HEK293 (cell line): ENCODE results near the gene TUBB8.

ENCODE experiments used
- CTCF ChIA-PET: fragments of 350-600 bp; formaldehyde crosslinking; extraction: SDS; loops from one replicate; lab custom pipeline; 2021; ENCODE audit warnings: antibody characterized with exemption; lab: Yijun Ruan, JAX
- POLR2A ChIA-PET: fragments of 300-600 bp; formaldehyde crosslinking; extraction: SDS; loops from one replicate; lab custom pipeline; 2020; ENCODE audit warnings: antibody characterized with exemption, inconsistent platforms; lab: Yijun Ruan, JAX
- H3K27ac ChIP-seq: fragments of 200-500 bp; sonication (Bioruptor generic); 2 replicates; pipeline ENCODE4 v1.5.1; 2014; ENCODE audit warnings: low read depth, low read length, control low read depth, inconsistent platforms; ENCODE audit errors: extremely low read depth
- H3K36me3 ChIP-seq, 2 experiments: fragments of 200-500 bp in 1 of 2; sonication (Bioruptor generic) in 1 of 2; 1 replicate in 1 of 2; 2 replicates in 1 of 2; pipeline ENCODE4 v1.5.1; 2014 to 2017; ENCODE audit warnings: inconsistent platforms in 2 of 2, low read length in 2 of 2; ENCODE audit not compliant: control insufficient read depth in 2 of 2, insufficient read depth in 1 of 2
- H3K4me1 ChIP-seq: fragments of 200-500 bp; sonication (Bioruptor generic); 2 replicates; pipeline ENCODE4 v1.5.1; 2014; ENCODE audit warnings: mild to moderate bottlenecking, low read length, inconsistent platforms; ENCODE audit not compliant: control insufficient read depth, insufficient read depth
- H3K4me3 ChIP-seq: 2 replicates; pipeline ENCODE4 v1.5.1; 2011; ENCODE audit warnings: low read depth, mild to moderate bottlenecking, control low read depth, low read length, moderate library complexity
- H3K9me3 ChIP-seq: fragments of 200-500 bp; sonication (Bioruptor generic); 2 replicates; pipeline ENCODE4 v1.5.1; 2014; ENCODE audit warnings: low read depth, low read length, inconsistent platforms; ENCODE audit not compliant: control insufficient read depth, insufficient read depth
- KLF7 ChIP-seq: fragments of 450-650 bp; formaldehyde crosslinking; IDR thresholded peaks from 2 replicates; pipeline ENCODE4 v1.5.1; 2016; ENCODE audit warnings: missing biosample characterization, missing genetic modification characterization, borderline replicate concordance
- ZBTB20 ChIP-seq: fragments of 450-650 bp; formaldehyde crosslinking; IDR thresholded peaks from 2 replicates; pipeline ENCODE4 v1.5.1; 2016; ENCODE audit warnings: missing biosample characterization, missing genetic modification characterization
- ZFP3 ChIP-seq: fragments of 450-650 bp; formaldehyde crosslinking; IDR thresholded peaks from 2 replicates; pipeline ENCODE4 v1.5.1; 2016; ENCODE audit warnings: low read depth, missing biosample characterization, missing genetic modification characterization
- ZNF146 ChIP-seq: fragments of 450-650 bp; formaldehyde crosslinking; IDR thresholded peaks from 2 replicates; pipeline ENCODE4 v1.5.1; 2016; ENCODE audit warnings: missing biosample characterization, missing genetic modification characterization
- ZNF174 ChIP-seq: fragments of 450-650 bp; formaldehyde crosslinking; IDR thresholded peaks from 2 replicates; pipeline ENCODE4 v1.5.0; 2017; ENCODE audit warnings: missing biosample characterization, mild to moderate bottlenecking, missing genetic modification characterization
- ZNF211 ChIP-seq: fragments of 450-650 bp; formaldehyde crosslinking; IDR thresholded peaks from 2 replicates; pipeline ENCODE4 v1.5.1; 2016; ENCODE audit warnings: low read depth, missing biosample characterization, missing genetic modification characterization
- ZNF23 ChIP-seq: fragments of 450-650 bp; formaldehyde crosslinking; IDR thresholded peaks from 2 replicates; pipeline ENCODE4 v1.5.1; 2016; ENCODE audit warnings: missing biosample characterization, missing genetic modification characterization, borderline replicate concordance
- ZNF354C ChIP-seq: fragments of 450-650 bp; formaldehyde crosslinking; IDR thresholded peaks from 2 replicates; pipeline ENCODE4 v1.5.1; 2016; ENCODE audit warnings: missing biosample characterization, missing genetic modification characterization, low read depth, borderline replicate concordance
- ZNF394 ChIP-seq: fragments of 450-650 bp; formaldehyde crosslinking; IDR thresholded peaks from 2 replicates; pipeline ENCODE4 v1.5.1; 2016; ENCODE audit warnings: missing biosample characterization, missing genetic modification characterization, mild to moderate bottlenecking, moderate library complexity, borderline replicate concordance
- ZNF433 ChIP-seq: fragments of 450-650 bp; formaldehyde crosslinking; IDR thresholded peaks from 2 replicates; pipeline ENCODE4 v1.5.1; 2016; ENCODE audit warnings: missing biosample characterization, missing genetic modification characterization, low read depth
- ZNF560 ChIP-seq: fragments of 450-650 bp; formaldehyde crosslinking; IDR thresholded peaks from 2 replicates; pipeline ENCODE4 v1.5.1; 2017; ENCODE audit warnings: missing biosample characterization, missing genetic modification characterization, borderline replicate concordance
- ZNF785 ChIP-seq: fragments of 450-650 bp; formaldehyde crosslinking; IDR thresholded peaks from 2 replicates; pipeline ENCODE4 v1.5.1; 2016; ENCODE audit warnings: missing biosample characterization, missing genetic modification characterization
- TF ChIP-seq, protein P1 (sequence below): fragments of 450-650 bp; formaldehyde crosslinking; IDR thresholded peaks from 2 replicates; pipeline ENCODE4 v1.5.1; 2016; ENCODE audit warnings: missing biosample characterization, missing genetic modification characterization
- TF ChIP-seq, protein P2 (sequence below): fragments of 450-650 bp; formaldehyde crosslinking; IDR thresholded peaks from 2 replicates; pipeline ENCODE4 v1.5.1; 2016; ENCODE audit warnings: missing biosample characterization, missing genetic modification characterization, borderline replicate concordance
- TF ChIP-seq, protein P3 (sequence below): fragments of 450-650 bp; formaldehyde crosslinking; IDR thresholded peaks from 2 replicates; pipeline ENCODE4 v1.5.1; 2016; ENCODE audit warnings: missing biosample characterization, missing genetic modification characterization
- TF ChIP-seq, protein P4 (sequence below): fragments of 450-650 bp; formaldehyde crosslinking; IDR thresholded peaks from 2 replicates; pipeline ENCODE4 v1.5.1; 2016; ENCODE audit warnings: missing biosample characterization, missing genetic modification characterization
- TF ChIP-seq, protein P5 (sequence below): fragments of 450-650 bp; formaldehyde crosslinking; IDR thresholded peaks from 2 replicates; pipeline ENCODE4 v1.5.1; 2016; ENCODE audit warnings: missing biosample characterization, missing genetic modification characterization

Gene TUBB8

DNA sequence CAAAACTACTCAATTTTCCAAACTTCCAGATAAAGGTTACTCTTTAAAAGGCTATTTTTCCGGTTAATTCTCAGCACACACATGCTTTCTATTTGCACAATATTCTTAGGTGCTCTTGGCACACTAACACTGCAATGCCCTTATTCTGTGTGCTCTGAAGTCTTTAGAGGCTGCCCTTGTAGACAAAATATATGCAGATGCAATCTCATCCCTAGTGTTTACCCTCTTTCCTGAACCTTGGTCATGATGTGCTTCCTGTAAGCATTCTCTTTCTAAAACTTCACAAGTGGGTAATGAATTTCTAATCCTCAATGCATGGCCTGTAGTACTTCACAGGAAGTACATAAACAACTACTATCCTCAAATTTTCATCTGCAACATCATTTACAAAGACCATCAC lies 41.1 kb upstream of the TUBB8 start:
- TF ChIP-seq ZNF433 (tag by site-specific recombination) (no peak), ZNF394 (tag by site-specific recombination) (no peak), ZBTB20 (tag by site-specific recombination) (no peak), ZNF211 (no peak), KLF7 (no peak), ZNF354C (tag by site-specific recombination) (no peak), ZNF560 (tag by site-specific recombination) (no peak), ZNF23 (tag by site-specific recombination) (no peak), ZNF174 (tag by site-specific recombination) (no peak), ZFP3 (tag by site-specific recombination) (no peak), ZNF146 (tag by site-specific recombination) (no peak), ZNF785 (no peak)
- TF ChIP-seq, protein P1, sequence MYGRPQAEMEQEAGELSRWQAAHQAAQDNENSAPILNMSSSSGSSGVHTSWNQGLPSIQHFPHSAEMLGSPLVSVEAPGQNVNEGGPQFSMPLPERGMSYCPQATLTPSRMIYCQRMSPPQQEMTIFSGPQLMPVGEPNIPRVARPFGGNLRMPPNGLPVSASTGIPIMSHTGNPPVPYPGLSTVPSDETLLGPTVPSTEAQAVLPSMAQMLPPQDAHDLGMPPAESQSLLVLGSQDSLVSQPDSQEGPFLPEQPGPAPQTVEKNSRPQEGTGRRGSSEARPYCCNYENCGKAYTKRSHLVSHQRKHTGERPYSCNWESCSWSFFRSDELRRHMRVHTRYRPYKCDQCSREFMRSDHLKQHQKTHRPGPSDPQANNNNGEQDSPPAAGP (tag by site-specific recombination): no peak
- TF ChIP-seq, protein P2, sequence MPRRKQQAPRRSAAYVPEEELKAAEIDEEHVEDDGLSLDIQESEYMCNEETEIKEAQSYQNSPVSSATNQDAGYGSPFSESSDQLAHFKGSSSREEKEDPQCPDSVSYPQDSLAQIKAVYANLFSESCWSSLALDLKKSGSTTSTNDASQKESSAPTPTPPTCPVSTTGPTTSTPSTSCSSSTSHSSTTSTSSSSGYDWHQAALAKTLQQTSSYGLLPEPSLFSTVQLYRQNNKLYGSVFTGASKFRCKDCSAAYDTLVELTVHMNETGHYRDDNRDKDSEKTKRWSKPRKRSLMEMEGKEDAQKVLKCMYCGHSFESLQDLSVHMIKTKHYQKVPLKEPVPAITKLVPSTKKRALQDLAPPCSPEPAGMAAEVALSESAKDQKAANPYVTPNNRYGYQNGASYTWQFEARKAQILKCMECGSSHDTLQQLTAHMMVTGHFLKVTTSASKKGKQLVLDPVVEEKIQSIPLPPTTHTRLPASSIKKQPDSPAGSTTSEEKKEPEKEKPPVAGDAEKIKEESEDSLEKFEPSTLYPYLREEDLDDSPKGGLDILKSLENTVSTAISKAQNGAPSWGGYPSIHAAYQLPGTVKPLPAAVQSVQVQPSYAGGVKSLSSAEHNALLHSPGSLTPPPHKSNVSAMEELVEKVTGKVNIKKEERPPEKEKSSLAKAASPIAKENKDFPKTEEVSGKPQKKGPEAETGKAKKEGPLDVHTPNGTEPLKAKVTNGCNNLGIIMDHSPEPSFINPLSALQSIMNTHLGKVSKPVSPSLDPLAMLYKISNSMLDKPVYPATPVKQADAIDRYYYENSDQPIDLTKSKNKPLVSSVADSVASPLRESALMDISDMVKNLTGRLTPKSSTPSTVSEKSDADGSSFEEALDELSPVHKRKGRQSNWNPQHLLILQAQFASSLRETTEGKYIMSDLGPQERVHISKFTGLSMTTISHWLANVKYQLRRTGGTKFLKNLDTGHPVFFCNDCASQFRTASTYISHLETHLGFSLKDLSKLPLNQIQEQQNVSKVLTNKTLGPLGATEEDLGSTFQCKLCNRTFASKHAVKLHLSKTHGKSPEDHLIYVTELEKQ (tag by site-specific recombination): no peak
- TF ChIP-seq, protein P3, sequence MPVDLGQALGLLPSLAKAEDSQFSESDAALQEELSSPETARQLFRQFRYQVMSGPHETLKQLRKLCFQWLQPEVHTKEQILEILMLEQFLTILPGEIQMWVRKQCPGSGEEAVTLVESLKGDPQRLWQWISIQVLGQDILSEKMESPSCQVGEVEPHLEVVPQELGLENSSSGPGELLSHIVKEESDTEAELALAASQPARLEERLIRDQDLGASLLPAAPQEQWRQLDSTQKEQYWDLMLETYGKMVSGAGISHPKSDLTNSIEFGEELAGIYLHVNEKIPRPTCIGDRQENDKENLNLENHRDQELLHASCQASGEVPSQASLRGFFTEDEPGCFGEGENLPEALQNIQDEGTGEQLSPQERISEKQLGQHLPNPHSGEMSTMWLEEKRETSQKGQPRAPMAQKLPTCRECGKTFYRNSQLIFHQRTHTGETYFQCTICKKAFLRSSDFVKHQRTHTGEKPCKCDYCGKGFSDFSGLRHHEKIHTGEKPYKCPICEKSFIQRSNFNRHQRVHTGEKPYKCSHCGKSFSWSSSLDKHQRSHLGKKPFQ (tag by site-specific recombination): no peak
- TF ChIP-seq, protein P4, sequence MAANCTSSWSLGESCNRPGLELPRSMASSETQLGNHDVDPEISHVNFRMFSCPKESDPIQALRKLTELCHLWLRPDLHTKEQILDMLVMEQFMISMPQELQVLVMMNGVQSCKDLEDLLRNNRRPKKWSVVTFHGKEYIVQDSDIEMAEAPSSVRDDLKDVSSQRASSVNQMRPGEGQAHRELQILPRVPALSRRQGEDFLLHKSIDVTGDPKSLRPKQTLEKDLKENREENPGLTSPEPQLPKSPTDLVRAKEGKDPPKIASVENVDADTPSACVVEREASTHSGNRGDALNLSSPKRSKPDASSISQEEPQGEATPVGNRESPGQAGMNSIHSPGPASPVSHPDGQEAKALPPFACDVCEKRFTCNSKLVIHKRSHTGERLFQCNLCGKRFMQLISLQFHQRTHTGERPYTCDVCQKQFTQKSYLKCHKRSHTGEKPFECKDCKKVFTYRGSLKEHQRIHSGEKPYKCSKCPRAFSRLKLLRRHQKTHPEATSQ (tag by site-specific recombination): no peak
- TF ChIP-seq, protein P5, sequence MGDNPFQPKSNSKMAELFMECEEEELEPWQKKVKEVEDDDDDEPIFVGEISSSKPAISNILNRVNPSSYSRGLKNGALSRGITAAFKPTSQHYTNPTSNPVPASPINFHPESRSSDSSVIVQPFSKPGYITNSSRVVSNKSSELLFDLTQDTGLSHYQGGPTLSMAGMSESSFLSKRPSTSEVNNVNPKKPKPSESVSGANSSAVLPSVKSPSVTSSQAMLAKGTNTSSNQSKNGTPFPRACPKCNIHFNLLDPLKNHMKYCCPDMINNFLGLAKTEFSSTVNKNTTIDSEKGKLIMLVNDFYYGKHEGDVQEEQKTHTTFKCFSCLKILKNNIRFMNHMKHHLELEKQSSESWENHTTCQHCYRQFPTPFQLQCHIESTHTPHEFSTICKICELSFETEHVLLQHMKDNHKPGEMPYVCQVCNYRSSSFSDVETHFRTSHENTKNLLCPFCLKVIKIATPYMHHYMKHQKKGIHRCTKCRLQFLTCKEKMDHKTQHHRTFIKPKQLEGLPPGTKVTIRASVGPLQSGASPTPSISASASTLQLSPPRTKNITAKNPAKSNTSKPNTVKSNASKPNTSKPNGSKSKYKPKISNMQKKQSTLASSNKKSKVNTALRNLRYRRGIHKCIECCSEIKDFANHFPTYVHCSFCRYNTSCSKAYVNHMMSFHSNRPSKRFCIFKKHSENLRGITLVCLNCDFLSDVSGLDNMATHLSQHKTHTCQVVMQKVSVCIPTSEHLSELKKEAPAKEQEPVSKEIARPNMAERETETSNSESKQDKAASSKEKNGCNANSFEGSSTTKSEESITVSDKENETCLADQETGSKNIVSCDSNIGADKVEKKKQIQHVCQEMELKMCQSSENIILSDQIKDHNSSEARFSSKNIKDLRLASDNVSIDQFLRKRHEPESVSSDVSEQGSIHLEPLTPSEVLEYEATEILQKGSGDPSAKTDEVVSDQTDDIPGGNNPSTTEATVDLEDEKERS (tag by site-specific recombination): no peak
- TF ChIP-seq, all 188 proteins: peak for 0
- CTCF ChIA-PET: no interaction called here
- POLR2A ChIA-PET: no interaction called here
- Histone ChIP-seq H3K27ac (no peak overlapping the region), H3K9me3 (no peaks in the 10 kb centered on the region), H3K36me3 (no peaks in the 10 kb centered on the region), H3K4me3 (no peak overlapping the region), H3K4me1 (no peaks in the 10 kb centered on the region)
